Memory B cell (primary cell): Measurements from ENCODE around the gene PLCB2.

Source experiments
- ATAC-seq: fragments of 150-1000 bp; cut with Tn5 transposase; 2 replicates; pipeline ENCODE4 v1.10.0; 2021; ENCODE audit warnings: low read depth, mild to moderate bottlenecking, moderate library complexity
- DNase-seq, 2 donors: peaks; one replicate each; pipeline ENCODE4 v3.0.0; 2022; ENCODE audit warnings: low spot score in 2 of 2
- H3K27ac Mint-ChIP-seq: one replicate; pipeline ENCODE4 v1.8.0; 2022; ENCODE audit warnings: mild to moderate bottlenecking, moderate library complexity, mixed read lengths
- H3K27me3 Mint-ChIP-seq: one replicate; pipeline ENCODE4 v1.8.0; 2022; ENCODE audit warnings: mixed read lengths
- H3K36me3 Mint-ChIP-seq: one replicate; pipeline ENCODE4 v1.8.0; 2022; ENCODE audit warnings: mild to moderate bottlenecking, mixed read lengths
- H3K4me1 Mint-ChIP-seq: one replicate; pipeline ENCODE4 v1.8.0; 2022; ENCODE audit warnings: mixed read lengths
- H3K4me3 Mint-ChIP-seq: one replicate; pipeline ENCODE4 v1.8.0; 2022; ENCODE audit warnings: mild to moderate bottlenecking, moderate library complexity, mixed read lengths
- H3K9me3 Mint-ChIP-seq: one replicate; pipeline ENCODE4 v1.8.0; 2022; ENCODE audit warnings: mixed read lengths

Gene PLCB2

DNA sequence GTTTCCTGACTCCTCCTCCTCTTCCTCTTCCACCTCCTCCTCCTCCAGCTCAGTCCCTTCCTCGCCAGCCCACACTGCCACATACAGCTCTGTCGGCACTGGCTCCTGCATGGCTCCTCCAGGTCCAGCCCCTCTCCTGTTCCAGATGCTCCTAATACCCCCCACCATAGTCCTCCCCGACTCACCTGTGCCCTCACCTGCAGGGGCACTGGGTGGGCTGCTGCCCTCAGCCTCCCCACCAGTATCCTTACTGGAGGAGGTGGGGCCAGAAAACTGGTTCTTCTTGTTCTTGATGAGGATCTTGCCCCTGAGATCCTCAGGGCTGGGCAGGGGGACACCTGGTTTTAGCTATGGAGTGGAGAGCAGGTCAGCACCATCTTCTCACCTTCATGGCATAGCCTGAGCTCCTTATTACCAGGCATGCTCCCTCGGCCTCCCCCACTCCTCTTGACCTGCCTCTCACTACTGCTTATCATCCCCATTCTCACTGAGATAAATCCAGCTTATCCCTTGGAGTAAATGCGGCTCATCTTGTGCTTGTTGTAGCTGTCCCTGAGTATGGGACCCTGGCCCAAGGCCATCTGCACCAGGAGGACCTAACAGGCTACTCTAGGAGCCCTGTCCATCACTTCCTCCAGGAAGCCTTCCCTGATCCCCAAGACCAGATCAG lies 11.0 kb downstream of the PLCB2 start:
- Mint-ChIP-seq H3K9me3 (peaks cover 2% of the 10 kb centered on the region), H3K36me3 (peaks cover 32% of the 10 kb centered on the region), H3K27ac (no peak overlapping the region), H3K4me1 (peaks cover 6% of the 10 kb centered on the region), H3K4me3 (no peak overlapping the region), H3K27me3 (no peaks in the 10 kb centered on the region)
- no peak for DNase-seq
- ATAC-seq, result no peak

DNA sequence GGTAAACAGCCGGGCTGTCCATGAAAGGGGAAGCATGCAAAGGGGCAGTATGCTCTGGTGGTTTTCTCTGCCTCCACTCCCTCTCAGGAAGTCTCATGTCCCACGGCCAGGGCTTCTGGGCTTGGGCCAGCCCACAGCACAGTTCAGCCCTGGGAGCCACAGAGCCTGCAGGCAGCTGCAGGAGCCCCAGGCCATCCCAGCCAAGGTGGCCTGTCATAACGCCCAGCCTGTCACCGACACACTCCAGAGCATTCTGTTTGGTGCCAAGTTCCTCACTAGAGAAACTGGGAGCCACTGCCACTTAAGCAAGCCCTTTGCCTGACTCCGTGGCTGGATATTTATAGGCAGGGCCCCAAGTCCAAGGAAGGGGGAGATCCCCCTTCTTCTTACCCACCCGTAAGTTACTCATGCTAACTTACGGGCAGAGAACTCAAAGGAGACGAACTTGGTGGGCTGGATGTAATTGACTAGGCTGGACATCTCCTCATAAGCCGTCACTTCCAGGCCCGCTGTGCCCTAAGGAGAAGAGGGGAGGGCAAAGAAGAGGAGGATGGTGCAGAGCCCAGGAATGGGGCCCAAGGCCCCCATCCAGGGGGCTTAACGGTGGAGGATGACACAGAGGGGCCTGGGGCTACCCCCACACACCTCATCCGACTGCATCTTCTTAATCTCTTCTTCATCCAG lies 11.7 kb downstream of the PLCB2 start:
- Mint-ChIP-seq H3K9me3 (peaks cover 2% of the 10 kb centered on the region), H3K27ac (no peak overlapping the region), H3K36me3 (peaks cover 28% of the 10 kb centered on the region), H3K4me3 (no peak overlapping the region), H3K4me1 (peaks cover 6% of the 10 kb centered on the region), H3K27me3 (no peaks in the 10 kb centered on the region)
- ATAC-seq (no peak), DNase-seq (no peak)

DNA sequence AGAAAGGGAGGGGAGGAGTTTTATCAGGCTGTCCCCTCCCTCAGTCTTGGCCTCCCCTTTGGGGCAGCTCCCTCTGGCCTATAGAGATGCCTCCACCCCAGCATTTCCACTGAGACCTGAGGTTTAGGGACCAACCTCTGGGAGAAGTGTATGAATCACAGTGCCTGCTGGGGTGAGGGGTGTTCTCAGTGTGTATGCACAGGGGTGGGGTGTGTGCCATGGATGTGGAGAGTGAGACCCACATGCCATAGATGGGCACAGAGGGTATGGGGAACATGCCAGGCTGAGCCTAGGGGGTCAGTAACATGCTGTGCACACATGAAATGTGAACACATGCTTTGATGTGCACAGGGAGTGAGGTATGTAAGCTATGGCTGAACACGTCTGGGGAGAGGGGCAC lies 12.4 kb downstream of the PLCB2 start:
- H3K9me3 Mint-ChIP-seq, result peaks cover 2% of the 10 kb centered on the region
- no peak overlapping the region for H3K27ac Mint-ChIP-seq
- no peak for DNase-seq
- H3K36me3 Mint-ChIP-seq, result peaks cover 23% of the 10 kb centered on the region
- no peak for ATAC-seq
- H3K27me3 Mint-ChIP-seq, result no peaks in the 10 kb centered on the region
- peaks cover 9% of the 10 kb centered on the region for H3K4me1 Mint-ChIP-seq
- no peak overlapping the region for H3K4me3 Mint-ChIP-seq

DNA sequence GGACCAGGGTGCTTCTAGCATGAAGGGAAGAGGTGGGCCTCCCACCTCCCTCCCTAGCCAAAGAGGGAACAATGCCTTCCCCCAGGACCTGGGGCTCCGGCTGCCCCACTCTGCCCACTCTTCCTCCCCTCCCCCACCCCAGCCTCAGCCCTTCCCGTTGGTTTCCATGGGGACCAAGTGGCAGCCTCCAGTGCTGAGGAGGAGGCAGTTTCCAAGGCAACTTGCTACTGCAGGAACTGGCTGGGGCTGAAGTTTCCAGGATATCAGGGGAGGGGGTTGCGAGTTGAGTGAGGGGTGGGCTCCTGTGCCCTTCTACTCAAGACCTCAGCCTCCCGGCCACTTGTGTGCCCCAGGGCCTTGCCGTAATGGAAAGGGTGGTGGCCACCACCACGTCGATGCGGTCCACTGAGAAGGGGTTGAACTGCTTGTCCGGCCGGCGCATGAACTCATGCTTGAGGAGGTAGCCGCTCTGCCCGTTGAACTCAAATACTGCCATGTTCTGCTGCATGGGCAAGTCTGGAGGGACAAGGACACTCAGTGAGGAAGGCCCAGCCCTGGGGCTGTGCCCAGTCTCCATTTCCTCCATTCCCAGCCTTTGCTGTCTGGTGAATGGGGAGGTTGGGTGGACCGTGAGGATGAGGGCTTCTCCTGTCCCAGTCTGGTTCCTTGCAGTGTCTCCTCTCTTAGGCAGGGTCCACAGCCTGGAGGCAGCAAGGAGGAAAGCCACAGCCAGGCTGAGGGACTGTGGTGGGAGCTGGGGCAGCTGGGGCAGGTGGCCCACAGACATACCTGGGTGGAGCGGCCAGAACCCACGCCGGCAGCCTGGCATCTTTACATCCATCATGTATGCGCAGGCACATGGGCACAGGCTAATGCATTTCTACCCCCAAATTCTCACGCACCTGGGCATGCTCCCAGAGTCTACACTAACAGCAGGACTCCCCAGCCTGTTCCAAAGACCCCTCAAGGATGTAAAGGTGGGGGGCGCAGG lies 13.5 kb downstream of the PLCB2 start:
- H3K27me3 Mint-ChIP-seq, result no peaks in the 10 kb centered on the region
- H3K27ac Mint-ChIP-seq, result no peak overlapping the region
- H3K36me3 Mint-ChIP-seq, result peaks cover 15% of the 10 kb centered on the region
- no peak for DNase-seq
- no peak for ATAC-seq
- peaks cover 16% of the 10 kb centered on the region for H3K4me1 Mint-ChIP-seq
- H3K4me3 Mint-ChIP-seq, result no peak overlapping the region
- H3K9me3 Mint-ChIP-seq, result no peaks in the 10 kb centered on the region

DNA sequence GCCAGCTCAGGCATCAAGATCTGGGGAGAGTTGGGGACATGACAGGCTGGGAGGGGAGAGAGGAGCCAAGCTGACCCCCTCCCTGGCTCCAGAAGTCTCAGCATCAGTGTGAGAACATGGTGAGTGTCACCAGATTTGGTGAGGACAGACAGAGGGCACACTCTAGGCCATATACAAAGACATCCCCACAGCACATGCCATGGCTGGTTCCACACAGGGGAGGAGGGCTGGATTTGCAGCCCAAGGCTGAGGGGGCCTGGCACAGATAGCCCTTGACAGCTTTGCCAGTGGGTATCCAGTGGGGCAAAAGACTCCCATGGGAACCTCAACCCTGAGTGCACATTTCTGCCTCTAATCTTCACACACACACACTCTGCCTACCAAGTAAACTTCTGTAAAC lies 14.7 kb downstream of the PLCB2 start:
- DNase-seq, result no peak
- Mint-ChIP-seq H3K36me3 (peaks cover 12% of the 10 kb centered on the region), H3K9me3 (no peaks in the 10 kb centered on the region), H3K27me3 (no peaks in the 10 kb centered on the region), H3K4me3 (no peak overlapping the region), H3K4me1 (peaks cover 16% of the 10 kb centered on the region), H3K27ac (no peak overlapping the region)
- no peak for ATAC-seq

DNA sequence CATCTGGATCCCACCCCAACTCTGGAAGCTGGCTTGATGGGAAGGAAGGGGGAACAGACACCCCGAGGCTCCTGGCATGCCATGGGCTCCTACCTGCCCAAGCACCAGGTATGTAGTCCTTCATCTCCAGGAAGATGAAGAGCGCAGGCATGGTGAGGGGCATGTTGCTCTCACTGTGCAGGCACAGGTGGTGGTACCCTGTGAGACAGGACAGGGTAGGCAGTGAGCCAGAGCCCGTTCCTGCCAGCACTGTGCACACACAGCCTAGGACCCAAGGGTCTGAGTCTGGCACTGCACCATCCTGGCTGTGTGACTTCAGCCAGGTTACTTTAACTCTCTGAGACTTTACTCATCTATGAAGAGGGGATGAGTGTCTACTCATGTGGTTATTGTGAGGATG lies 15.5 kb downstream of the PLCB2 start:
- H3K4me3 Mint-ChIP-seq, result no peak overlapping the region
- no peaks in the 10 kb centered on the region for H3K9me3 Mint-ChIP-seq
- H3K27ac Mint-ChIP-seq, result no peak overlapping the region
- H3K4me1 Mint-ChIP-seq, result peaks cover 16% of the 10 kb centered on the region
- DNase-seq, result no peak
- peaks cover 8% of the 10 kb centered on the region for H3K36me3 Mint-ChIP-seq
- no peaks in the 10 kb centered on the region for H3K27me3 Mint-ChIP-seq
- ATAC-seq, result no peak

DNA sequence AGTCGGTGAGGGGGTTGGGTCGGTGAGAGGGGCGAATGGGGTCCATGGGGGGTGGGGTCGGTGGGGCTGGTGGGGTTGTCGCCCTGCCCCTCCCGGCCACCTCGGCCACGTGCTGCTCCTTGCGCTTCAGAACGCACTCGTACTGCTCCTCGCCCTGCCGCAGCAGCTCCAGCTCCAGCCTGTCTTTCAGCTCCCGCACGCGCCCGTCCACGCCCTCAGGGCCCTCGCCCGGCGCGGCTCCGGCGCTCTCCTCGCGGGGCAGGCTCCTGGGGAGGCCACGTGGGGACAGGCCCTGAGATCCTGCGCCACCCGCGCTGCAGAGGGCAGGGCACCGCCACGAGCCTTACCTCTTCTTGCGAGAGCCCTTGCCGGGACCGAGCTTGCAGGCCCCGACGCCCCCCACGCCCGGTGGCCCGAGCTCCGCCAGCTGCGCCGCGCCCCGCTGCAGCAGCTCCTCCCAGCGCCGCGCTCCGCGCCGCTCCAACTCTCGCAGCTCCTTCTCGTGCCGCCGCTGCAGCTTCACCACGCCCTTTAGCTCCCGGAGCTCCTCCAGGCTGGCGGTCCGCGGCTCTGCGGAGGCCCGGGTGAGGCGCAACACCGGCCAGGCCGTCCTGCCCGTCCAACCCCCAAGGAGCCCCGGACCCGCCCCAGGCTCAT lies 16.7 kb downstream of the PLCB2 start:
- Mint-ChIP-seq H3K4me3 (no peak overlapping the region), H3K27ac (no peak overlapping the region), H3K36me3 (peaks cover 5% of the 10 kb centered on the region), H3K9me3 (no peaks in the 10 kb centered on the region), H3K4me1 (peaks cover 13% of the 10 kb centered on the region), H3K27me3 (no peaks in the 10 kb centered on the region)
- no peak for ATAC-seq
- no peak for DNase-seq

DNA sequence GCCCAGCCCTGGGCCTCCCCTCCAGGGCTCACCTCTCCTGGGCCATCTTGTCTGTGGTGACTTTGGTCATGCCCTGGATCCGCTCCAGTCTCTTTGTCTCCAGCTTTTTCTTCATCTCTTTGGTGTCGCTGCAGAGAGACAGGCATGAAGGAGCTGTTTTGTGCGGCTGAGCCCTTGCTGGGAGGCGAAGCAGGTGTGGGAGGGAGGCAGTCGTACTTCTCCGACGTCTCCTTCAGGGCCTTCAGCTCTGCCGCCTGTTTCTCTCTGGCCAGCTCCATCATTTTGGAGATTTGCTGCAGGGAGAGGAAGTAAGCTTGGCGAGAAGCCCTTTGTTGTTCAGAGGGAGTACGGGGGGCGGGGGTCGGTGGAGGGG lies 17.2 kb downstream of the PLCB2 start:
- ATAC-seq (no peak), DNase-seq (no peak)
- peaks cover 11% of the 10 kb centered on the region for H3K4me1 Mint-ChIP-seq
- no peak overlapping the region for H3K4me3 Mint-ChIP-seq
- H3K36me3 Mint-ChIP-seq, result peaks cover 5% of the 10 kb centered on the region
- no peaks in the 10 kb centered on the region for H3K9me3 Mint-ChIP-seq
- no peak overlapping the region for H3K27ac Mint-ChIP-seq
- H3K27me3 Mint-ChIP-seq, result no peaks in the 10 kb centered on the region

DNA sequence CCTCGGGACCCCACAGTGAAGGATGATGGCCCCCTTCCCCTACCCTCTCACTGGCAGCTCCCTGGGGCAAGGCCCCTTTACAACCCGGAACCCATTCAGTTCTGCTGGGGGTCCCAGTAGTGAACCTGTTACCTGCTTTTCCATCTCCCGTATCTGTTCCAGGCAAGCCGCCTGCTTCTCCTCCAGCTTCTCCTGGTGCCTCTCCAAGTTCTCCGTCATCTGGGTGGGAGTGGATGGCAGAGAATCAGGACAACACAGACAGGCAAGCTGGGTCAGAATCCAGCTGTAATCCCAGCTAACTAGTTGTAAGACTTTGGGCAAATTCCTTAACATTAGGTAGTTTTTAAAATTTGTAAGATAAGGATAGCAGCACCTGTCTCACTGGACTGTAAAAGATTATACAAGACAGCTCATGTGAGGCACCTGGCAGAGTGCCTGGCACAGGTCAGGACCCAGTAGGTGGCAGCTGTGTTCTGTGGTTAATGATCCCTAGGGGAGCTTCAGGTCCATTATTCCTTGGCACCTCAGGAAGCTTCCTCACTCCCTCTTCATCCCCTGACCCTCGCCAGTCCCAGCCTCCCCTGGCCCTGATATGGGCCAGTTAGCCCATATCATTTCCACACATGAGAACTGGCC lies 18.5 kb downstream of the PLCB2 start:
- H3K4me1 Mint-ChIP-seq, result peaks cover 10% of the 10 kb centered on the region
- DNase-seq, result no peak
- H3K27ac Mint-ChIP-seq, result no peak overlapping the region
- no peak overlapping the region for H3K4me3 Mint-ChIP-seq
- peaks cover 5% of the 10 kb centered on the region for H3K36me3 Mint-ChIP-seq
- H3K9me3 Mint-ChIP-seq, result no peaks in the 10 kb centered on the region
- ATAC-seq, result no peak
- no peaks in the 10 kb centered on the region for H3K27me3 Mint-ChIP-seq

DNA sequence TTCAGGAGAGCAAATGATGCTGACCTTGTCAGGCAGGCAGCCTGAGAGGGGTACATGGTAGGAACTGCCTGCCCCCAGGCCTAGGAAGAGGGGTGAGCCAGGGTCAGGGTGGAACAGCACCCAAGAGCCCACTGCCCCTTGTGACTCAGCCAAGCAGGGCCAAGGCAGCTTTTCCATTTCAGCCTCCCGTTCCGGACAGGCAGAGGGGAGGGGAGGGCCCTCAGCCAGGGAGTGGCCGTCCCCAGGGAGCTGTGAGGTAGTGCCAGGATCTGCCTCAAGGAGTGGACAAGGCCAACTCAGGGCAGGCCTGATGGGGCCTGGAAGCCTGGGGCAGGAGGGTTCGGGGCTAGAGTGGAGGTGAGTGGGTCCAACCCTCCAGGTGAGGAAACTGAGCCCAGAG lies 19.8 kb downstream of the PLCB2 start:
- no peaks in the 10 kb centered on the region for H3K27me3 Mint-ChIP-seq
- peaks cover 5% of the 10 kb centered on the region for H3K36me3 Mint-ChIP-seq
- DNase-seq (no peak), ATAC-seq (no peak)
- no peaks in the 10 kb centered on the region for H3K9me3 Mint-ChIP-seq
- no peak overlapping the region for H3K4me3 Mint-ChIP-seq
- H3K4me1 Mint-ChIP-seq, result peaks cover 10% of the 10 kb centered on the region
- no peak overlapping the region for H3K27ac Mint-ChIP-seq

DNA sequence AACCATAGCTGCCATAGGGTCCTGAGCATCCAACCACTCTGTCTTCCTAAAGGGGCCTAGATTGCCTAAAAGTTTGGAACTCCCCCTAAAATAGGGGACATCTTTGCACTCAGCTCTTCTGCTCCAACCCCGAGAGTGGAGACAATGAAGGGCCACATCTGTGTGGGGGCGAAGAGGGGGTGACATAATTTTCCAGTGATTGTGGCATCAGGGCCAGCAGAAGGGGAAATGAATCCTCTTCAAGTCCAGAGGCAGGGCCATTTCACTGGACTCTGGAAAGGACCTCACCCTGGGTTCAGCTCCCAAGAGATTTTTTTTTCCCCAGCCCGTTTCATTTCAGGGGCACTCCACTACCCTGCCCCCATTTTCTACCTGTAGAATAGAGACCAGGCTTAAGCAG lies 20.2 kb downstream of the PLCB2 start:
- Mint-ChIP-seq H3K4me1 (peaks cover 10% of the 10 kb centered on the region), H3K27me3 (no peaks in the 10 kb centered on the region), H3K9me3 (no peaks in the 10 kb centered on the region), H3K36me3 (peaks cover 2% of the 10 kb centered on the region), H3K4me3 (no peak overlapping the region), H3K27ac (no peak overlapping the region)
- DNase-seq (no peak), ATAC-seq (no peak)

DNA sequence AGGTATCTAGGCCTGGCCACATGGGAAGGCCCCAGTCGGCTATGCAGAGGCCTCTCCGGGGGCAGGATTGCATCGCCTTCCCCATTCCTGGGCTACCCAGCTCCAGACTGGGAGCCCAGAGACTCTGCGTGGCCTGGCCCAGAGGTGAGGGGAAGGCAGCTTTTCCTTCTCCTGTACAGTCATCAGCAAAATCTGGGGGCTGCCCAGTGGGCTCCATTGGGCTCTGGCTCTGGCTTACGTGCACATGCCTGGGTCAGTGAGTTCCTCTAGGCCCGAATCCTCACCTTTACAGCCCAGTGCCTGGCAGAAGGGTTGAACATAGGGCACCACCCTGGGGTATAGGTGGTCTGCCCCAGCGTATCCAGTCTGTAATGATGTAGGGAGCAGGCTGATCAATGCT lies 20.9 kb downstream of the PLCB2 start:
- H3K9me3 Mint-ChIP-seq, result no peaks in the 10 kb centered on the region
- H3K4me3 Mint-ChIP-seq, result no peak overlapping the region
- no peak for ATAC-seq
- DNase-seq, result no peak
- H3K27ac Mint-ChIP-seq, result no peak overlapping the region
- H3K36me3 Mint-ChIP-seq, result peaks cover 2% of the 10 kb centered on the region
- no peaks in the 10 kb centered on the region for H3K27me3 Mint-ChIP-seq
- H3K4me1 Mint-ChIP-seq, result peaks cover 10% of the 10 kb centered on the region

DNA sequence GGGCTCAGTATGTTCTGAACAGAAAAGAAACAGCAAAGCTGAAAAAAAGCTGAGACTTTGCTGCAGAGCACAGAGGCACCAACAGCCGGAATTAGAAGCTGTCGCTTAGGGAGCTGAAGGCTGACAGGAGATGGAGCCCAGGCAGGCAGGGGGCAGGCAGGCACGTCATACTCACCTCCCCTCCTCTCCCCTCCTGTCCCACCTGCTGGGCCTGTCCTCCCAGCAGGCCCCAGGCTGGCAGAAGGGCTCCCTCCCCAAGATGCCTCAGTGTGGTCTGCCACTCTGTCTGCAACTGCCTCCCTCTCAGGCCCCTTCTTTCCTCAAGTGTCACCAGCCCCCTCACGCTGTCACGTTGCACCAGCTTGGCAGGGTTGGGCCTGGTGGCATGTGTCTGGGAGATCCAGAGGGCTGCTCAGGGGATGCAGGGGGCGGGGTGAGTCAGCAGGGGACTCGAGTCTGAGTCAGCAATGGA lies 21.6 kb downstream of the PLCB2 start:
- ATAC-seq (no peak), DNase-seq (no peak)
- Mint-ChIP-seq H3K9me3 (no peaks in the 10 kb centered on the region), H3K27ac (no peak overlapping the region), H3K27me3 (peaks cover 2% of the 10 kb centered on the region), H3K36me3 (peaks cover 2% of the 10 kb centered on the region), H3K4me1 (peaks cover 10% of the 10 kb centered on the region), H3K4me3 (no peak overlapping the region)
